ENCODE measurements around the gene DIPK1B. TPM values are rescaled to one million over a fixed set of nuclear protein-coding genes. Genes with fewer than 3 reads are reported as not detected.
A peak's percentile ranks its signal among the peaks of the same experiment; 100 is the strongest.

DIPK1B gene
- total and polyA plus RNA-seq, 8 donors = 4.3 to 32.3 (median 6.5) TPM

GRCh38 chr9:136687721-136688223 lies 24.6 kb upstream of the DIPK1B start:
- intact Hi-C loops (cut with DNase I) = no loop called here
- DNase-seq = peak; percentile 91 to 98 (median 94)
- Histone ChIP-seq H3K4me3 (peak overlapping the region in 3 of 4 donors; percentile 12 to 97 (median 70)), H3K36me3 (no peaks in the 10 kb centered on the region), H3K4me1 (peaks cover 35 to 63% (median 50%) of the 10 kb centered on the region in 3 donors), H3K27me3 (no peaks in the 10 kb centered on the region), H3K9me3 (no peaks in the 10 kb centered on the region), H3K27ac (peak overlapping the region; percentile 80 to 95 (median 88))
- TF ChIP-seq CTCF (IDR thresholded peaks at IDR 0.05) = no peak
- peak; percentile 63 to 71 (median 70) for ATAC-seq
- no peak for FAIRE-seq
- WGBS, 2 donors = 4 to 11% methylated on average over 27 to 37 of the region's 37 CpGs

GRCh38 chr9:136688274-136689107 lies 23.9 kb upstream of the DIPK1B start:
- H3K4me3 ChIP-seq = no peak overlapping the region
- no peaks in the 10 kb centered on the region for H3K9me3 ChIP-seq
- WGBS, 2 donors = 49 to 56% methylated on average over 21 of the region's 21 CpGs
- ATAC-seq (no peak), FAIRE-seq (no peak), DNase-seq (peak in 4 of 6 donors; percentile 37 to 78 (median 48))
- intact Hi-C loops (cut with DNase I) = no loop called here
- TF ChIP-seq CTCF (IDR thresholded peaks at IDR 0.05) = no peak
- no peaks in the 10 kb centered on the region for H3K27me3 ChIP-seq
- peaks cover 41 to 70% (median 57%) of the 10 kb centered on the region in 3 donors for H3K4me1 ChIP-seq
- H3K27ac ChIP-seq = peak overlapping the region; percentile 80 to 95 (median 88)
- no peaks in the 10 kb centered on the region for H3K36me3 ChIP-seq

- Histone ChIP-seq H3K9me3 (no peaks in the 10 kb centered on the region), H3K4me1 (peaks cover 44 to 76% (median 63%) of the 10 kb centered on the region in 3 donors), H3K27ac (peak overlapping the region; percentile 80 to 95 (median 88)), H3K27me3 (no peaks in the 10 kb centered on the region), H3K36me3 (no peaks in the 10 kb centered on the region), H3K4me3 (no peak overlapping the region)
- FAIRE-seq (no peak), DNase-seq (peak in 1 of 6 donors; percentile 28), ATAC-seq (no peak)
- WGBS, 2 donors = 58 to 60% methylated on average over 6 to 7 of the region's 7 CpGs
- TF ChIP-seq CTCF (IDR thresholded peaks at IDR 0.05) = no peak
- intact Hi-C loops (cut with DNase I) = no loop called here
Measured at GRCh38 chr9:136689108-136689460, 23.3 kb upstream of the DIPK1B start.

GRCh38 chr9:136690104-136690805 lies 22.1 kb upstream of the DIPK1B start:
- Histone ChIP-seq H3K4me3 (no peak overlapping the region), H3K36me3 (no peaks in the 10 kb centered on the region), H3K27ac (peak overlapping the region; percentile 51 to 91 (median 80)), H3K9me3 (no peaks in the 10 kb centered on the region), H3K27me3 (no peaks in the 10 kb centered on the region), H3K4me1 (peaks cover 56 to 77% (median 58%) of the 10 kb centered on the region in 3 donors)
- TF ChIP-seq CTCF (IDR thresholded peaks at IDR 0.05) = no peak
- WGBS, 2 donors = 29 to 35% methylated on average over 25 of the region's 25 CpGs
- ATAC-seq (peak in 1 of 4 donors; percentile 0), DNase-seq (peak in 5 of 6 donors; percentile 42 to 82 (median 50)), FAIRE-seq (no peak)
- intact Hi-C loops (cut with DNase I) = no loop called here

Measured in pancreas (tissue), 10 donors.